ENCODE data around the gene ZBTB17.
"Not testable (repeated sequence)": the region's sequence is repeated elsewhere in the genome, so short reads cannot be mapped to it uniquely, and the experiment has no call there.

ZBTB17 gene

GRCh38 chr1:15895233-15895632 lies 80.7 kb downstream of the ZBTB17 start:
- Histone ChIP-seq H3K4me1 (ENCODE audit: insufficient read depth, insufficient read length) (no peaks in the 10 kb centered on the region), H3K27me3 (ENCODE audit: insufficient read depth, insufficient read length) (no peaks in the 10 kb centered on the region), H3K4me3 (ENCODE audit: insufficient read length, low read depth) (no peak overlapping the region), H3K36me3 (ENCODE audit: insufficient read depth, insufficient read length, low read length) (no peaks in the 10 kb centered on the region), H3K9me3 (ENCODE audit: insufficient read depth, low read length) (no peaks in the 10 kb centered on the region), H3K9ac (ENCODE audit: insufficient read length, low read depth) (no peak overlapping the region)
- DNase-seq (ENCODE audit: low read depth, low spot score) = no peak
- no peak for TF ChIP-seq ZNF274 (IDR thresholded peaks at IDR 0.05; ENCODE audit: low read depth, low read length)
- TF ChIP-seq SUZ12 (IDR thresholded peaks at IDR 0.05; ENCODE audit: extremely low read depth, insufficient read depth, insufficient read length) = no peak
- TF ChIP-seq YY1 (IDR thresholded peaks at IDR 0.05; ENCODE audit: insufficient read depth, insufficient read length) = no peak

GRCh38 chr1:15892857-15893599 lies 82.9 kb downstream of the ZBTB17 start:
- H3K9ac ChIP-seq (ENCODE audit: insufficient read length, low read depth); H3K36me3 ChIP-seq (ENCODE audit: insufficient read depth, insufficient read length, low read length); DNase-seq (ENCODE audit: low read depth, low spot score); H3K4me1 ChIP-seq (ENCODE audit: insufficient read depth, insufficient read length); H3K4me3 ChIP-seq (ENCODE audit: insufficient read length, low read depth); H3K27me3 ChIP-seq (ENCODE audit: insufficient read depth, insufficient read length); H3K9me3 ChIP-seq (ENCODE audit: insufficient read depth, low read length): not testable (repeated sequence)

Measured in NT2/D1 (cell line).